ENCODE data around the gene NPTXR.

NPTXR gene

GRCh38 chr22:38852522-38852921 is 8.7 kb upstream of the NPTXR start:
- H2BK5ac ChIP-seq (ENCODE audit: low read depth, low read length, poor library complexity) = no peak overlapping the region
- no peak overlapping the region for H2BK120ac ChIP-seq (ENCODE audit: insufficient read depth, low read length, poor library complexity)
- no peak overlapping the region for H3K4me2 ChIP-seq (ENCODE audit: low read length)
- no peak overlapping the region for H3K4ac ChIP-seq (ENCODE audit: low read depth, low read length)
- H3K4me1 ChIP-seq (ENCODE audit: control insufficient read depth in 1 of 2, insufficient read depth in 2 of 2, low read length in 2 of 2) = no peaks in the 10 kb centered on the region
- H4K8ac ChIP-seq (ENCODE audit: low read depth, low read length) = no peak overlapping the region
- no peak overlapping the region for H3K14ac ChIP-seq (ENCODE audit: low read length)
- H4K91ac ChIP-seq (ENCODE audit: low read depth, low read length) = no peak overlapping the region
- no peak overlapping the region for H3K18ac ChIP-seq (ENCODE audit: low read length)
- H3K79me2 ChIP-seq (ENCODE audit: control insufficient read depth, insufficient read depth, low read length, poor library complexity) = no peaks in the 10 kb centered on the region
- no peaks in the 10 kb centered on the region for H3K79me1 ChIP-seq (ENCODE audit: low read length)
- DNase-seq = no peak
- no peak overlapping the region for H3K9ac ChIP-seq (ENCODE audit: low read length)
- no peak overlapping the region for H2AFZ ChIP-seq (ENCODE audit: insufficient read depth, low read length, poor library complexity)
- no peak overlapping the region for H3K23ac ChIP-seq (ENCODE audit: low read length)
- H3K9me3 ChIP-seq (ENCODE audit: insufficient read depth, low read depth, low read length) = no peaks in the 10 kb centered on the region
- no peaks in the 10 kb centered on the region for H3K36me3 ChIP-seq (ENCODE audit: control insufficient read depth in 1 of 2, insufficient read depth in 2 of 2, low read length in 2 of 2)
- H3K4me3 ChIP-seq (ENCODE audit: low read depth, low read length) = no peak overlapping the region
- H3K27ac ChIP-seq (ENCODE audit: low read depth, low read length) = no peak overlapping the region
- H3K27me3 ChIP-seq (ENCODE audit: insufficient read depth, low read length) = no peaks in the 10 kb centered on the region
- H2AK5ac ChIP-seq (ENCODE audit: low read length) = no peak overlapping the region
- H2BK12ac ChIP-seq (ENCODE audit: low read length) = no peak overlapping the region
- no peak overlapping the region for H4K12ac ChIP-seq (ENCODE audit: low read depth, low read length)
- no CpG with 5 or more reads among the region's 1 CpG for WGBS (ENCODE audit: extremely low coverage, insufficient coverage, insufficient read length)

- no peaks in the 10 kb centered on the region for H3K27me3 ChIP-seq (ENCODE audit: insufficient read depth, low read length)
- no peak overlapping the region for H2BK12ac ChIP-seq (ENCODE audit: low read length)
- H3K23ac ChIP-seq (ENCODE audit: low read length) = no peak overlapping the region
- H3K27ac ChIP-seq (ENCODE audit: low read depth, low read length) = no peak overlapping the region
- H3K4ac ChIP-seq (ENCODE audit: low read depth, low read length) = no peak overlapping the region
- no peak for DNase-seq
- no peaks in the 10 kb centered on the region for H3K79me2 ChIP-seq (ENCODE audit: control insufficient read depth, insufficient read depth, low read length, poor library complexity)
- no peak overlapping the region for H2AK5ac ChIP-seq (ENCODE audit: low read length)
- H3K18ac ChIP-seq (ENCODE audit: low read length) = no peak overlapping the region
- no peak overlapping the region for H2AFZ ChIP-seq (ENCODE audit: insufficient read depth, low read length, poor library complexity)
- H2BK120ac ChIP-seq (ENCODE audit: insufficient read depth, low read length, poor library complexity) = no peak overlapping the region
- H4K91ac ChIP-seq (ENCODE audit: low read depth, low read length) = no peak overlapping the region
- H3K14ac ChIP-seq (ENCODE audit: low read length) = no peak overlapping the region
- WGBS (ENCODE audit: extremely low coverage, insufficient coverage, insufficient read length) = no CpG with 5 or more reads among the region's 15 CpGs
- H2BK5ac ChIP-seq (ENCODE audit: low read depth, low read length, poor library complexity) = no peak overlapping the region
- H3K9me3 ChIP-seq (ENCODE audit: insufficient read depth, low read depth, low read length) = no peaks in the 10 kb centered on the region
- H4K8ac ChIP-seq (ENCODE audit: low read depth, low read length) = no peak overlapping the region
- no peak overlapping the region for H3K9ac ChIP-seq (ENCODE audit: low read length)
- H3K36me3 ChIP-seq (ENCODE audit: control insufficient read depth in 1 of 2, insufficient read depth in 2 of 2, low read length in 2 of 2) = no peaks in the 10 kb centered on the region
- no peak overlapping the region for H3K4me2 ChIP-seq (ENCODE audit: low read length)
- no peaks in the 10 kb centered on the region for H3K4me1 ChIP-seq (ENCODE audit: control insufficient read depth in 1 of 2, insufficient read depth in 2 of 2, low read length in 2 of 2)
- no peak overlapping the region for H4K12ac ChIP-seq (ENCODE audit: low read depth, low read length)
- H3K4me3 ChIP-seq (ENCODE audit: low read depth, low read length) = no peak overlapping the region
- H3K79me1 ChIP-seq (ENCODE audit: low read length) = no peaks in the 10 kb centered on the region
These were observed 7.4 kb upstream of the NPTXR start for GRCh38 chr22:38850941-38851849.

GRCh38 chr22:38850399-38850798 is 6.6 kb upstream of the NPTXR start:
- Histone ChIP-seq H2AFZ (ENCODE audit: insufficient read depth, low read length, poor library complexity) (no peak overlapping the region), H3K14ac (ENCODE audit: low read length) (no peak overlapping the region), H3K79me2 (ENCODE audit: control insufficient read depth, insufficient read depth, low read length, poor library complexity) (no peaks in the 10 kb centered on the region), H3K27me3 (ENCODE audit: insufficient read depth, low read length) (peaks cover 2% of the 10 kb centered on the region), H3K18ac (ENCODE audit: low read length) (no peak overlapping the region), H3K23ac (ENCODE audit: low read length) (no peak overlapping the region), H2BK12ac (ENCODE audit: low read length) (no peak overlapping the region), H4K12ac (ENCODE audit: low read depth, low read length) (no peak overlapping the region), H3K79me1 (ENCODE audit: low read length) (no peaks in the 10 kb centered on the region), H3K4me2 (ENCODE audit: low read length) (no peak overlapping the region), H2AK5ac (ENCODE audit: low read length) (no peak overlapping the region), H3K4me1 (ENCODE audit: control insufficient read depth in 1 of 2, insufficient read depth in 2 of 2, low read length in 2 of 2) (no peaks in the 10 kb centered on the region), H3K4me3 (ENCODE audit: low read depth, low read length) (no peak overlapping the region), H3K27ac (ENCODE audit: low read depth, low read length) (no peak overlapping the region), H3K9ac (ENCODE audit: low read length) (no peak overlapping the region), H3K4ac (ENCODE audit: low read depth, low read length) (no peak overlapping the region), H3K9me3 (ENCODE audit: insufficient read depth, low read depth, low read length) (peaks cover 2% of the 10 kb centered on the region), H3K36me3 (ENCODE audit: control insufficient read depth in 1 of 2, insufficient read depth in 2 of 2, low read length in 2 of 2) (no peaks in the 10 kb centered on the region), H2BK120ac (ENCODE audit: insufficient read depth, low read length, poor library complexity) (no peak overlapping the region), H2BK5ac (ENCODE audit: low read depth, low read length, poor library complexity) (no peak overlapping the region), H4K8ac (ENCODE audit: low read depth, low read length) (no peak overlapping the region), H4K91ac (ENCODE audit: low read depth, low read length) (no peak overlapping the region)
- no CpG with 5 or more reads among the region's 2 CpGs for WGBS (ENCODE audit: extremely low coverage, insufficient coverage, insufficient read length)
- no peak for DNase-seq

- DNase-seq = no peak
- no peak overlapping the region for H3K9ac ChIP-seq (ENCODE audit: low read length)
- no peak overlapping the region for H3K4me3 ChIP-seq (ENCODE audit: low read depth, low read length)
- no peak overlapping the region for H3K4ac ChIP-seq (ENCODE audit: low read depth, low read length)
- no CpG with 5 or more reads among the region's 6 CpGs for WGBS (ENCODE audit: extremely low coverage, insufficient coverage, insufficient read length)
- no peak overlapping the region for H3K14ac ChIP-seq (ENCODE audit: low read length)
- no peak overlapping the region for H4K12ac ChIP-seq (ENCODE audit: low read depth, low read length)
- H3K4me2 ChIP-seq (ENCODE audit: low read length) = no peak overlapping the region
- no peak overlapping the region for H4K8ac ChIP-seq (ENCODE audit: low read depth, low read length)
- H2AK5ac ChIP-seq (ENCODE audit: low read length) = no peak overlapping the region
- H2BK120ac ChIP-seq (ENCODE audit: insufficient read depth, low read length, poor library complexity) = no peak overlapping the region
- H3K4me1 ChIP-seq (ENCODE audit: control insufficient read depth in 1 of 2, insufficient read depth in 2 of 2, low read length in 2 of 2) = no peaks in the 10 kb centered on the region
- no peaks in the 10 kb centered on the region for H3K79me1 ChIP-seq (ENCODE audit: low read length)
- no peaks in the 10 kb centered on the region for H3K79me2 ChIP-seq (ENCODE audit: control insufficient read depth, insufficient read depth, low read length, poor library complexity)
- H3K23ac ChIP-seq (ENCODE audit: low read length) = no peak overlapping the region
- H4K91ac ChIP-seq (ENCODE audit: low read depth, low read length) = no peak overlapping the region
- no peak overlapping the region for H3K27ac ChIP-seq (ENCODE audit: low read depth, low read length)
- H3K9me3 ChIP-seq (ENCODE audit: insufficient read depth, low read depth, low read length) = peaks cover 4% of the 10 kb centered on the region
- H2BK5ac ChIP-seq (ENCODE audit: low read depth, low read length, poor library complexity) = no peak overlapping the region
- H3K18ac ChIP-seq (ENCODE audit: low read length) = no peak overlapping the region
- no peaks in the 10 kb centered on the region for H3K36me3 ChIP-seq (ENCODE audit: control insufficient read depth in 1 of 2, insufficient read depth in 2 of 2, low read length in 2 of 2)
- H2BK12ac ChIP-seq (ENCODE audit: low read length) = no peak overlapping the region
- H2AFZ ChIP-seq (ENCODE audit: insufficient read depth, low read length, poor library complexity) = no peak overlapping the region
- H3K27me3 ChIP-seq (ENCODE audit: insufficient read depth, low read length) = peaks cover 4% of the 10 kb centered on the region
These were observed 6.0 kb upstream of the NPTXR start for GRCh38 chr22:38849811-38850210.

Data from trophoblast cell (in vitro differentiated cells and primary cell).